ENCODE results near the gene AK9. TPM values are rescaled to one million over a fixed set of nuclear protein-coding genes. Genes with fewer than 3 reads are reported as not detected.

The AK9 gene
- total and polyA plus RNA-seq, 5 donors from 2014 or later = 4.3 to 8.2 (median 6.9) TPM

DNA sequence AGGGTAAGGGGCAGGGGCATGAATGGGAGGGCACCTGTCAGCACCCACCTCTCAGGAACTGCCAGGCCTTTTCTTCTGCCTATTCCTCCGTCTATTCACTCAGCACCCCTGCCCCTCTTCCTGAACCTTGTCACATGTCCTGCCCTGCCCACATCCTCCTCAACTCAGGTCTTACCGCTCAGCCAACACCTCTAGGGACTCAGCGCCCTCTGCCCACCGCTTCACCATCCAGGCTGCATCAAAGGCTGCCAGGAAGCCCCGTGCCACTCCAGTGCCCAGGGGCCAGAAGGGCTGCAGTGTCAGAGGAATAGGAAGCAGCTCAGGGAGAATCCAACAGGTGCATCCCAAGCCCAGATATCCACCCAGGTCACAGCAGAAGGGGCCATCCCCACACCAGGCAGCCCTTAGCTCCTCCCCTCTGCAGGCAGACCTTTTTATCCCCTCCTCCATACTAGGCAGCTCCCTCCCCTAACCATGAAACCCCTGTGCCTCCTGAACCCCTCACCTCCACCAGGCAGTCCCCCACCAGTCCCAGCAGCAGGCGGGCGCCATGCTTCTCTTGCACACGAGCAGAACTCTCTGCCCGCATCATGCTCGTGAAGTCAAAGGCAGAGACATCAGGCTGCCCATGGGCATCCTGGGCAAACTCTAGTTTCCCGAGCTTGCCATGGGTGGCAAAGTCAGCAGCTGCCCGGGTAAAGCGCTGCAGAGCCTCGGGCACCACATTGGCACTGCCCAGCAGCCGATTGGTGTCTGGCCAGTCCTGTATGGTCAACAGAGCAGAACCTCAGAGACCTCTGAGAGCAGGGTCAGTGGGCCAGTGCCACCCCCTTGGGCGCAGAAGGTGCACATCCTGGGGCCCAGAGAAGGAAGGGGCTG lies 241.0 kb downstream of the AK9 start:
- Mint-ChIP-seq H3K4me3 (peak overlapping the region; percentile 7 to 98 (median 78)), H3K27me3 (peaks cover 1% of the 10 kb centered on the region), H3K36me3 (peaks cover 23% of the 10 kb centered on the region), H3K9me3 (no peaks in the 10 kb centered on the region), H3K27ac (peak overlapping the region; percentile 92 to 93 (median 93)), H3K4me1 (peaks cover 5 to 69% (median 38%) of the 10 kb centered on the region in 4 donors)
- Histone ChIP-seq H3K9me3 (ENCODE audit: control insufficient read depth in 2 of 2, low read length in 2 of 2) (no peaks in the 10 kb centered on the region), H3K27ac (ENCODE audit: insufficient read depth, low read length, poor library complexity, severe bottlenecking) (peak overlapping the region; percentile 41), H3K36me3 (ENCODE audit: control insufficient read depth, insufficient read depth, low read length) (peaks cover 24% of the 10 kb centered on the region), H3K27me3 (ENCODE audit: control insufficient read depth, insufficient read depth, low read length) (no peaks in the 10 kb centered on the region), H3K4me1 (ENCODE audit: control insufficient read depth, insufficient read depth, low read length, poor library complexity, severe bottlenecking) (peaks cover 49% of the 10 kb centered on the region), H3K4me3 (ENCODE audit: low read depth, low read length) (peak overlapping the region; percentile 32)
- peak; percentile 78 for ATAC-seq (ENCODE audit: low read depth in 2 of 2)
- DNase-seq = peak in 2 of 3 donors; percentile 51 to 84

DNA sequence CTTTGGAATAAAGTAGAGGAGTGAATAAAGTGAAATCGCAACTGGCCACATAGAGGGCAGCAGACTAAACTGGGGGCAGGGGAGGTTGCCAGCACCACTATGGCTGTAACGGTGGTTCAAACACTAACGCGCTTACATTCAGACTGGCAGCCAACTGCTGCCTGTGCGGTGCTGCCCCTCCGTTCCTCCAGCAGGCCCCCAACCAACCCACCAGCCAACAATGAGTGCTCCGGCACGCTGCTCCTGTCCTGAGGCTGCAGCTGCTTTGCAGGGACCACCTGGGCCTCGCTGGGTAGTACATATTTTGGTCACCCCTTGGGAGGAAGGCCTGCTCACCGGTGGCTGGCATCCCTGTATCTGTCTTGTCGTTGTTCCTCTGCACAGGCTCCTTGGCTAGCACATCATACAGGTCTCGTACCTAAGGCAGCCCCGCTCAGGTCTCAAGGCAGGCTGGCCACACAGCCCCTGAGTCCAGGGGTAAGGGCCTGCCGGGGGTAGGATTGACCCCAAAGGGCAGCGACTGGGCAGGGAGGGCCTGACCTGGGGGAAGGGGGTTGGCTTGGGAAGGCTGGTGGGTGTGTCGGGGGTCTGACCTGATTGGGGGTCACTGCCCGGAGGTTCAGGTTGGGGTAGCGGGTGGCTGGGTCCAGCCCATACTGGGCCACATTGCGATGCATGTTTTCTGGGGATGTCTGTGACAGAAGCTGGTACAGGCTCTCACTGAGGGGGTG lies 241.8 kb downstream of the AK9 start:
- Mint-ChIP-seq H3K27me3 (no peaks in the 10 kb centered on the region), H3K27ac (peak overlapping the region; percentile 87 to 93 (median 92)), H3K4me1 (peaks cover 5 to 63% (median 33%) of the 10 kb centered on the region in 4 donors), H3K9me3 (no peaks in the 10 kb centered on the region), H3K4me3 (peak overlapping the region; percentile 21 to 98 (median 78)), H3K36me3 (peaks cover 23% of the 10 kb centered on the region)
- Histone ChIP-seq H3K27me3 (ENCODE audit: control insufficient read depth, insufficient read depth, low read length) (no peaks in the 10 kb centered on the region), H3K9me3 (ENCODE audit: control insufficient read depth in 2 of 2, low read length in 2 of 2) (no peaks in the 10 kb centered on the region), H3K4me3 (ENCODE audit: low read depth, low read length) (no peak overlapping the region), H3K36me3 (ENCODE audit: control insufficient read depth, insufficient read depth, low read length) (peaks cover 32% of the 10 kb centered on the region), H3K4me1 (ENCODE audit: control insufficient read depth, insufficient read depth, low read length, poor library complexity, severe bottlenecking) (peaks cover 44% of the 10 kb centered on the region), H3K27ac (ENCODE audit: insufficient read depth, low read length, poor library complexity, severe bottlenecking) (peak overlapping the region; percentile 41)
- ATAC-seq (ENCODE audit: low read depth in 2 of 2) (no peak), DNase-seq (no peak)

DNA sequence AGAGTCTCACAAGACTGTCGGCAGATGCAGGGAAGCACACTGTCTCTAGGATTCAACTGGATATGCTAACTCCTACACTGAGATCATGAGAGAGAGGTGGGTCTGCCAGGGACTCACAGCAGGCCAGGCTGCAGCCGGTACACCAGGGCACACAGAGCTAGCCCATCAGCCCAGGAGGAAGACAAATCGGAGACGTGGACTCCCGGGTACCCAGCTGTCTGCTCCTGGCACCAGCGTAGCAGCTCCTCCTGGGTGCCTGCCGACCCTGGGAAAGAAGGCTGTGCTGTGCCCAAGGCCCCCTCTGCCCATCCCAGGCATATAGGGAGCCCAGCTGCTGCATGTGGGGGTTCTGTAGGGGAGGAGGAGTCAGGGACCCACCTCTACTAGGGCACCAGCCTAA lies 242.4 kb downstream of the AK9 start:
- ATAC-seq (ENCODE audit: low read depth in 2 of 2) (no peak), DNase-seq (no peak)
- Histone ChIP-seq H3K9me3 (ENCODE audit: control insufficient read depth in 2 of 2, low read length in 2 of 2) (no peaks in the 10 kb centered on the region), H3K27me3 (ENCODE audit: control insufficient read depth, insufficient read depth, low read length) (no peaks in the 10 kb centered on the region), H3K27ac (ENCODE audit: insufficient read depth, low read length, poor library complexity, severe bottlenecking) (no peak overlapping the region), H3K36me3 (ENCODE audit: control insufficient read depth, insufficient read depth, low read length) (peaks cover 34% of the 10 kb centered on the region), H3K4me3 (ENCODE audit: low read depth, low read length) (no peak overlapping the region), H3K4me1 (ENCODE audit: control insufficient read depth, insufficient read depth, low read length, poor library complexity, severe bottlenecking) (peaks cover 38% of the 10 kb centered on the region)
- Mint-ChIP-seq H3K4me3 (peak overlapping the region in 3 of 4 donors; percentile 21 to 64 (median 54)), H3K27me3 (no peaks in the 10 kb centered on the region), H3K36me3 (peaks cover 23% of the 10 kb centered on the region), H3K4me1 (peaks cover 5 to 59% (median 33%) of the 10 kb centered on the region in 4 donors), H3K27ac (peak overlapping the region; percentile 32 to 93 (median 54)), H3K9me3 (no peaks in the 10 kb centered on the region)

DNA sequence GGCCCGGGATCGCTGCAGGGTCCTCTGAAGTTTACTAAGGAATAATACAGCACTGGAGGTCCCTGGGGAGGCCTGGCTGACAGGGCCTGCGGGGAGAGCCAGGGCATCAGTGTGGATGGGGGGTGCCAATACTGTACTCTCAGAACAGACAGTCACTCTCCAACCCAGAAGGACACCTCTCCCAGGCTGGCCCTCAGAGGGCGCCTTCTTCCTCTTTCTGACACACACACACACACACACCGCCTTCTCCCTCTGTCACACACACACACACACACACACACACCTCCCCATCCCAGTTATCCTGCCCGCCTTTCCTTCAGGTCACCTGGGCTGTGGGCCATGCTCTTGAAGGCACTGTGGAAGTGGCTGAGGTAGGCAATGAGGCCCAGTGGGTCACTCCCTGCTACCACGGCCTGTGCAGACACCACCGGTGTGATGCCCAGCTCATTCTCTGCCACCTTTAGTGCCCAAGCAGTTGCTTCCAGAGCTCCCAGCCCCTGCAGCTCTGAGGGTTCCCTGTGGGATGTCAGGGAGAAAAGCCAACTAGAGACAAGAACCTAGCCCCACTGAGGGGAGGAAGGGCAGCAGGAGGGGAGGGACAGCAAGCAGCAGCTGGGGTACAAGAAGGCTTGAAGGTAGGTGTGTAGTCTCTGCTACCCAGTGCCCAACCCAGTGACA lies 243.0 kb downstream of the AK9 start:
- peak overlapping the region; percentile 52 to 90 (median 54) for H3K27ac Mint-ChIP-seq
- H3K4me1 Mint-ChIP-seq = peaks cover 5 to 61% (median 35%) of the 10 kb centered on the region in 4 donors
- H3K9me3 Mint-ChIP-seq = peaks cover 0 to 3% (median 0%) of the 10 kb centered on the region in 7 donors
- Histone ChIP-seq H3K4me1 (ENCODE audit: control insufficient read depth, insufficient read depth, low read length, poor library complexity, severe bottlenecking) (peaks cover 36% of the 10 kb centered on the region), H3K4me3 (ENCODE audit: low read depth, low read length) (no peak overlapping the region), H3K9me3 (ENCODE audit: control insufficient read depth in 2 of 2, low read length in 2 of 2) (no peaks in the 10 kb centered on the region), H3K36me3 (ENCODE audit: control insufficient read depth, insufficient read depth, low read length) (peaks cover 36% of the 10 kb centered on the region), H3K27me3 (ENCODE audit: control insufficient read depth, insufficient read depth, low read length) (no peaks in the 10 kb centered on the region), H3K27ac (ENCODE audit: insufficient read depth, low read length, poor library complexity, severe bottlenecking) (no peak overlapping the region)
- H3K36me3 Mint-ChIP-seq = peaks cover 23% of the 10 kb centered on the region
- ATAC-seq (ENCODE audit: low read depth in 2 of 2) = no peak
- H3K27me3 Mint-ChIP-seq = peaks cover 2% of the 10 kb centered on the region
- H3K4me3 Mint-ChIP-seq = peak overlapping the region in 2 of 4 donors; percentile 52 to 54
- DNase-seq = no peak

DNA sequence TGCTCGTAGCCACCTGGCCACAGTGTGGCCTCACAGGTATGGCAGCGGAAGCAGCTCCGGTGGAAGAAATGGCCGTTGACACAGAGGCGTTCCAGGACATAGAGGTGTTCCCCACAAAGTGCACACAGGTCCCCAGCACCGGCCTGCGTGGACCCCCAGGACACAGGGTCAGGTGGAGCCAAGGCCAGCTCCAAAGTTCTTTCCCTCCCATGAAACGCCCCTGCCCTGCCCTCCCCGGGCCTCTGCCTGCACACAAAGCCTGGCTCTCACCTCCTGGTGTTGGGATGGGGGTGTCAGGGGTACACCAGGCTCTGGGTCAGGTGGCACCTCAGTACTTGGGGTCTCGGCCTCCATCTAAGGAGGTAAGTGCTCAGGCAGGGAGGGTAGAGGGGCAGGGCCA lies 243.9 kb downstream of the AK9 start:
- Histone ChIP-seq H3K4me1 (ENCODE audit: control insufficient read depth, insufficient read depth, low read length, poor library complexity, severe bottlenecking) (peaks cover 31% of the 10 kb centered on the region), H3K9me3 (ENCODE audit: control insufficient read depth in 2 of 2, low read length in 2 of 2) (no peaks in the 10 kb centered on the region), H3K36me3 (ENCODE audit: control insufficient read depth, insufficient read depth, low read length) (peaks cover 41% of the 10 kb centered on the region), H3K4me3 (ENCODE audit: low read depth, low read length) (no peak overlapping the region), H3K27me3 (ENCODE audit: control insufficient read depth, insufficient read depth, low read length) (no peaks in the 10 kb centered on the region), H3K27ac (ENCODE audit: insufficient read depth, low read length, poor library complexity, severe bottlenecking) (no peak overlapping the region)
- peak overlapping the region in 1 of 3 donors; percentile 95 for H3K27ac Mint-ChIP-seq
- peaks cover 6% of the 10 kb centered on the region for H3K27me3 Mint-ChIP-seq
- DNase-seq (no peak), ATAC-seq (ENCODE audit: low read depth in 2 of 2) (no peak)
- H3K4me1 Mint-ChIP-seq = peaks cover 5 to 61% (median 35%) of the 10 kb centered on the region in 4 donors
- H3K36me3 Mint-ChIP-seq = peaks cover 23% of the 10 kb centered on the region
- H3K9me3 Mint-ChIP-seq = peaks cover 0 to 3% (median 0%) of the 10 kb centered on the region in 7 donors
- H3K4me3 Mint-ChIP-seq = peak overlapping the region in 1 of 4 donors; percentile 12

DNA sequence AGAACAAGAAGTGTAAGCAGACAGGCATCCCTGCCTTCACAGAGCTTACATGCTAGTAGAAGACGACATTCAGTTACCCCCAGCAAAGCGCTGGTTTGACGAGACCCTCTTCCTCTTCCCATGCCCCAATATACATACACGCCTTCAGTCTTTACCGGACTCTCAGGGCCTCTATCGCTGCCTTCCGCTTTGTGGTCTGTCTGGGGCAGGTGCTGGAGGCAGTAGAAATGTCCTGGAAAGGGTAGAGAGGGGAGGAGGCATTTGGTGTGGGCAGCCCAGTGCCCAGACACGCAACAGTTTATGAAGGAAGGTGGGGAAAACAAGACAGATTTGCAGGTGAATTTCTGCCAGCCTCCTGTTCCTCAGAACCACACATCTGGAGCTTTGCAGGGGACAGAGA lies 244.5 kb downstream of the AK9 start:
- no peak overlapping the region for H3K27ac ChIP-seq (ENCODE audit: insufficient read depth, low read length, poor library complexity, severe bottlenecking)
- no peaks in the 10 kb centered on the region for H3K9me3 ChIP-seq (ENCODE audit: control insufficient read depth in 2 of 2, low read length in 2 of 2)
- Mint-ChIP-seq H3K27ac (peak overlapping the region in 1 of 3 donors; percentile 95), H3K36me3 (peaks cover 19% of the 10 kb centered on the region), H3K9me3 (peaks cover 0 to 3% (median 0%) of the 10 kb centered on the region in 7 donors), H3K27me3 (peaks cover 6% of the 10 kb centered on the region), H3K4me1 (peaks cover 5 to 61% (median 40%) of the 10 kb centered on the region in 4 donors), H3K4me3 (peak overlapping the region in 2 of 4 donors; percentile 12 to 48)
- peaks cover 37% of the 10 kb centered on the region for H3K36me3 ChIP-seq (ENCODE audit: control insufficient read depth, insufficient read depth, low read length)
- H3K27me3 ChIP-seq (ENCODE audit: control insufficient read depth, insufficient read depth, low read length) = no peaks in the 10 kb centered on the region
- DNase-seq = no peak
- H3K4me3 ChIP-seq (ENCODE audit: low read depth, low read length) = no peak overlapping the region
- ATAC-seq (ENCODE audit: low read depth in 2 of 2) = no peak
- H3K4me1 ChIP-seq (ENCODE audit: control insufficient read depth, insufficient read depth, low read length, poor library complexity, severe bottlenecking) = peaks cover 35% of the 10 kb centered on the region

DNA sequence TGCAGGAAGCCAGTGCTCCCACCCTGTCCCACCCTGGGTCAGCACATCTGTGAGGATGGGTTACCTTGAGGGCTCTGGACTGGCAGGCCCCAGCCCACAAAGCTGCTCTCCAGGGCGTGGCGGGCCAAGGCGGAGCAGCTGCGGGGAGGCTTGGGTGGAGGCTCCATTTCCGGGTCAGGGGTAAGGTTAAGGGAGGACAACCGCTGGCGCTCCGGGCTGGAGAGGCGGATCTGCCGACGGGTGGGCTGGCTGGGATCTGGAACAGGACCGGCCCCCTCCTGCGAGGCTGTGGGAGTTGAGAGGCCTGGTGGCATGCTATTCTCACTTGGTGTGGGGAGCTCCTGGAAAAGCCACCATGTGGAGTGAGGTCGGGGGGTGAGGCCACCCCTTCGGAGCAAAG lies 244.9 kb downstream of the AK9 start:
- Mint-ChIP-seq H3K9me3 (peaks cover 0 to 3% (median 0%) of the 10 kb centered on the region in 7 donors), H3K4me3 (peak overlapping the region in 1 of 4 donors; percentile 12), H3K36me3 (peaks cover 19% of the 10 kb centered on the region), H3K27ac (peak overlapping the region in 1 of 3 donors; percentile 95), H3K4me1 (peaks cover 5 to 64% (median 43%) of the 10 kb centered on the region in 4 donors), H3K27me3 (peaks cover 6% of the 10 kb centered on the region)
- ATAC-seq (ENCODE audit: low read depth in 2 of 2) (no peak), DNase-seq (no peak)
- Histone ChIP-seq H3K27ac (ENCODE audit: insufficient read depth, low read length, poor library complexity, severe bottlenecking) (no peak overlapping the region), H3K4me3 (ENCODE audit: low read depth, low read length) (no peak overlapping the region), H3K4me1 (ENCODE audit: control insufficient read depth, insufficient read depth, low read length, poor library complexity, severe bottlenecking) (peaks cover 37% of the 10 kb centered on the region), H3K36me3 (ENCODE audit: control insufficient read depth, insufficient read depth, low read length) (peaks cover 36% of the 10 kb centered on the region), H3K27me3 (ENCODE audit: control insufficient read depth, insufficient read depth, low read length) (no peaks in the 10 kb centered on the region), H3K9me3 (ENCODE audit: control insufficient read depth in 2 of 2, low read length in 2 of 2) (no peaks in the 10 kb centered on the region)

Data from CD4-positive, CD25-positive, alpha-beta regulatory T cell (primary cell).